ENCODE results near the gene SPAST.
"Not testable (repeated sequence)": the region's sequence is repeated elsewhere in the genome, so short reads cannot be mapped to it uniquely, and the experiment has no call there.

The SPAST gene

DNA sequence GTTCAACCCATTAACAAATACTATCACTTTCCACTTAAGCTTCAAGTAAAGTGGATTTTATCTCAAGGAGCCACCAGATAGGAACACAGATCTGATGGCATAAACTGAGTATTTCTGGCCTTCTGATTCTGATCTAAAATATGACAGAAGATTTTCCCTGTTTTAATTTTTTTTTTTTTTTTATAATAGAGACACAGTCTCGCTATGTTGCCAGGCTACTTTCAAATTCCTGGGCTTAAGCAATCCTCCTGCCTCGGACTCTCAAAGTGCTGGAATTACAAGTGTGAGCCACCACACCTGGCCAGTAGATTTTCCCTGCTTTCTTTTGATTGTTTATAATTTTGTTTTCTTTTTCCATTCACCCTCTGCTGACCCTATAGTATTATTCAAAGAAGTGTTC, 65.7 kb downstream of the SPAST start:
- H3K27ac ChIP-seq (ENCODE audit: low read depth, low read length), result no peak overlapping the region
- no peaks in the 10 kb centered on the region for H3K27me3 ChIP-seq (ENCODE audit: control insufficient read depth, insufficient read depth, low read length)
- H3K9ac ChIP-seq (ENCODE audit: low read depth, low read length), result no peak overlapping the region
- peaks cover 36% of the 10 kb centered on the region for H3K36me3 ChIP-seq (ENCODE audit: control insufficient read depth, insufficient read depth, low read length)
- H3K4me3 ChIP-seq (ENCODE audit: low read depth, low read length), result no peak overlapping the region
- H3K4me1 ChIP-seq (ENCODE audit: control insufficient read depth, insufficient read depth, low read length), result no peaks in the 10 kb centered on the region
- no peaks in the 10 kb centered on the region for H3K9me3 ChIP-seq (ENCODE audit: control insufficient read depth, insufficient read depth, low read length)

DNA sequence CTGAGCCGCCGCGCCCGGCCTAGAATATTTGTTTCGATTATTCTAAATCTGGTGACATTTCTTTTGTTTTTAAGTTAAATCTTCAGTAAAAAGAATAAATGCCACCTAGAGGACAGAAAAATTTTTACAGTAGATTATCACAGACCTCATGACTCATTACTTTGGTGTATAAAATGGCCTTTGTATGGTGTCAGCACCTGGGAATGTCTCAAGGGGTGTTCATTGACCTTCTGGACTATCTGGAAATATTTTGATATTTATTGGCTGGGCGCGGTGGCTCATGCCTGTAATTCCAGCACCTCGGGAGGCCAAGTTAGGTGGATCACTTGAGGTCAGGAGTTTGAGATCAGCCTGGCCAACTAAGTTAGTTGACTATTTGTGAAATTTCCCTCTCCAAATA, 72.1 kb downstream of the SPAST start:
- Histone ChIP-seq H3K27ac (ENCODE audit: low read depth, low read length) (no peak overlapping the region), H3K36me3 (ENCODE audit: control insufficient read depth, insufficient read depth, low read length) (peaks cover 32% of the 10 kb centered on the region), H3K27me3 (ENCODE audit: control insufficient read depth, insufficient read depth, low read length) (no peaks in the 10 kb centered on the region), H3K9ac (ENCODE audit: low read depth, low read length) (no peak overlapping the region), H3K4me1 (ENCODE audit: control insufficient read depth, insufficient read depth, low read length) (no peaks in the 10 kb centered on the region), H3K4me3 (ENCODE audit: low read depth, low read length) (no peak overlapping the region), H3K9me3 (ENCODE audit: control insufficient read depth, insufficient read depth, low read length) (no peaks in the 10 kb centered on the region)

DNA sequence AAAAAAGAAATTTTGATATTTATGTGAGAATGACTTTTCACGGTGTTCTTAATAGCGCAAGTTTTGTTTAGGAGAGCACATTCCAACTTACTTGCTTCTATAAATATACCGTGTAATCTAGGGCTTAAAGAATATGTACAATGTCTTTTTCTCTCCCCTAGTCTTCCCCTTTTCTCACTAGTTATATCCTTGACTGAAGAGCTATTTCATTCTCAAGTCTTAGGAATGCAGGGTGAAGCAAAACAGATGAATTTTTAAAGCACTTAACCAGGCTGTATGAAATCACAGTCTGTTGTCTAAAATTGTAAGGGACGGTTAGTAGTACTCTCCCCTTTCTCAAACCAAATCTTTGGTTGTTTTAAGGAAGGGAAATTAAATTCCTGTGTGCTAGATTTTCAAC, 72.7 kb downstream of the SPAST start:
- no peaks in the 10 kb centered on the region for H3K27me3 ChIP-seq (ENCODE audit: control insufficient read depth, insufficient read depth, low read length)
- no peaks in the 10 kb centered on the region for H3K9me3 ChIP-seq (ENCODE audit: control insufficient read depth, insufficient read depth, low read length)
- H3K9ac ChIP-seq (ENCODE audit: low read depth, low read length), result no peak overlapping the region
- H3K27ac ChIP-seq (ENCODE audit: low read depth, low read length), result no peak overlapping the region
- H3K4me3 ChIP-seq (ENCODE audit: low read depth, low read length), result no peak overlapping the region
- peaks cover 27% of the 10 kb centered on the region for H3K36me3 ChIP-seq (ENCODE audit: control insufficient read depth, insufficient read depth, low read length)
- no peaks in the 10 kb centered on the region for H3K4me1 ChIP-seq (ENCODE audit: control insufficient read depth, insufficient read depth, low read length)

- H3K4me1 ChIP-seq (ENCODE audit: control insufficient read depth, insufficient read depth, low read length); H3K9me3 ChIP-seq (ENCODE audit: control insufficient read depth, insufficient read depth, low read length); H3K9ac ChIP-seq (ENCODE audit: low read depth, low read length): not testable (repeated sequence)
These were observed 88.2 kb downstream of the SPAST start for GRCh38 chr2:32151544-32151943.

DNA sequence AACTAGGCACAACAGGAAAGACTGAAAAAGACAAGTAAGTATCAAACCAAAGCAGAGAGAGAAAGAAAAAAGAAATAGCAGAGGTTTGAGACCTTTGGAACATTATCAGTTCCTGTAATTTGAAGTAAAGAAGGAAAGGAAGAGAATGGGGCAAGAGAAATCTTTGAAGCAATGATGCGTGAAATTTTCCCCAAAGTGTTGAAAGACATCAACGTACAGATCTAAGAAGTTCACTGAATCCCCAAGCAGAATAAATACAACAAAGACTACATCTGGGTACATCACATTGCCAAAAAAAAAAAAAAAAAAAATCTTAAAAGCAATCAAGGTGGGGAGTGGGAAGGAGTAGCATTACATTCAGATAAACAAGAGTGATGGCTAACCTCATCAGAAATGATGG, 96.3 kb downstream of the SPAST start:
- Histone ChIP-seq H3K36me3 (ENCODE audit: control insufficient read depth, insufficient read depth, low read length) (peaks cover 9% of the 10 kb centered on the region), H3K9me3 (ENCODE audit: control insufficient read depth, insufficient read depth, low read length) (no peaks in the 10 kb centered on the region), H3K9ac (ENCODE audit: low read depth, low read length) (no peak overlapping the region), H3K4me3 (ENCODE audit: low read depth, low read length) (no peak overlapping the region), H3K4me1 (ENCODE audit: control insufficient read depth, insufficient read depth, low read length) (no peaks in the 10 kb centered on the region), H3K27me3 (ENCODE audit: control insufficient read depth, insufficient read depth, low read length) (no peaks in the 10 kb centered on the region), H3K27ac (ENCODE audit: low read depth, low read length) (no peak overlapping the region)

More at GRCh38 chr2:32151544-32151943, 88.2 kb downstream of the SPAST start:
- not testable (repeated sequence) for H3K4me3 ChIP-seq (ENCODE audit: low read depth, low read length); H3K27me3 ChIP-seq (ENCODE audit: control insufficient read depth, insufficient read depth, low read length); H3K27ac ChIP-seq (ENCODE audit: low read depth, low read length)
- peaks cover 25% of the 10 kb centered on the region for H3K36me3 ChIP-seq (ENCODE audit: control insufficient read depth, insufficient read depth, low read length)

DNA sequence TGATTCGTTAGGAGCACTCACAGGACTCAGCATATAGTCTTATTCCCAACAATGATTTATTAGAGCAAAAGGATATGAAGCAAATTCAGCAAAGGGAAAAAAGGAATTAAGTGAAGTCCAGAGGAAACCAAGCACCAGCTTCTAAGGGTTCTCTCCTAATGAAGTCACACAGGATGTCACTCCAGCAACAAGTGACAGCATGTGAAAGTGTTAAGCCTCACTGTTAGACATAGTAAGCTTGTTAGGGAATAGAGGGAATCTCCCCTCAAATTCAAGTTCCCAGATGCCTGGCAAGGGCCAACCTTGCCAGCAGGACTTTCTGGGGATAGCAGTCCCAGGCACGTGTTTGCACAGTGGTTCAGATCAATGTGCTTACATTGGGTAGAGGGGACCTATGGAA, 97.9 kb downstream of the SPAST start:
- H3K4me1 ChIP-seq (ENCODE audit: control insufficient read depth, insufficient read depth, low read length), result no peaks in the 10 kb centered on the region
- H3K9me3 ChIP-seq (ENCODE audit: control insufficient read depth, insufficient read depth, low read length), result no peaks in the 10 kb centered on the region
- no peak overlapping the region for H3K27ac ChIP-seq (ENCODE audit: low read depth, low read length)
- H3K9ac ChIP-seq (ENCODE audit: low read depth, low read length), result no peak overlapping the region
- H3K27me3 ChIP-seq (ENCODE audit: control insufficient read depth, insufficient read depth, low read length), result no peaks in the 10 kb centered on the region
- no peak overlapping the region for H3K4me3 ChIP-seq (ENCODE audit: low read depth, low read length)
- no peaks in the 10 kb centered on the region for H3K36me3 ChIP-seq (ENCODE audit: control insufficient read depth, insufficient read depth, low read length)

GRCh38 chr2:32164254-32164653, 100.9 kb downstream of the SPAST start:
- H3K27ac ChIP-seq (ENCODE audit: low read depth, low read length); H3K4me1 ChIP-seq (ENCODE audit: control insufficient read depth, insufficient read depth, low read length); H3K36me3 ChIP-seq (ENCODE audit: control insufficient read depth, insufficient read depth, low read length); H3K9me3 ChIP-seq (ENCODE audit: control insufficient read depth, insufficient read depth, low read length); H3K27me3 ChIP-seq (ENCODE audit: control insufficient read depth, insufficient read depth, low read length): not testable (repeated sequence)
- H3K4me3 ChIP-seq (ENCODE audit: low read depth, low read length), result peak overlapping the region; percentile 95
- H3K9ac ChIP-seq (ENCODE audit: low read depth, low read length), result peak overlapping the region; percentile 79; the same call in 1 of the 2 replicates

DNA sequence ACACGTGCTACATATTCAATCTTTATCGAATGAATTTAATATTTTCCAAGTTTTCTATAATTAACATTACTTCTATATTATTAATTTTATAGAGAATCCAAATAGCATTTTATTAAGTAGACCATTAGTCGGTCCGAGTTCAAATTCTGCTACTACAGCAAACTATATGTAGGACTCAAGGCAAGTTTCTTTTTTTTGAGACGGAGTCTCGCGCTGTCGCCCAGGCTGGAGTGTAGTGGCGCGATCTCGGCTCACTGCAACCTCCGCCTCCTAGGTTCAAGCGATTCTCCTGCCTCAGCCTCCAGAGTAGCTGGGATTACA, 101.6 kb downstream of the SPAST start:
- not testable (repeated sequence) for H3K27me3 ChIP-seq (ENCODE audit: control insufficient read depth, insufficient read depth, low read length); H3K9me3 ChIP-seq (ENCODE audit: control insufficient read depth, insufficient read depth, low read length); H3K4me1 ChIP-seq (ENCODE audit: control insufficient read depth, insufficient read depth, low read length); H3K36me3 ChIP-seq (ENCODE audit: control insufficient read depth, insufficient read depth, low read length)
- Histone ChIP-seq H3K9ac (ENCODE audit: low read depth, low read length) (peak overlapping the region; percentile 79), H3K27ac (ENCODE audit: low read depth, low read length) (peak overlapping the region; percentile 90), H3K4me3 (ENCODE audit: low read depth, low read length) (peak overlapping the region; percentile 95)

GRCh38 chr2:32166115-32166574, 102.8 kb downstream of the SPAST start:
- Histone ChIP-seq H3K9me3 (ENCODE audit: control insufficient read depth, insufficient read depth, low read length) (no peaks in the 10 kb centered on the region), H3K4me3 (ENCODE audit: low read depth, low read length) (peak overlapping the region; percentile 95), H3K4me1 (ENCODE audit: control insufficient read depth, insufficient read depth, low read length) (no peaks in the 10 kb centered on the region), H3K27ac (ENCODE audit: low read depth, low read length) (peak overlapping the region; percentile 90), H3K9ac (ENCODE audit: low read depth, low read length) (peak overlapping the region; percentile 82), H3K27me3 (ENCODE audit: control insufficient read depth, insufficient read depth, low read length) (no peaks in the 10 kb centered on the region), H3K36me3 (ENCODE audit: control insufficient read depth, insufficient read depth, low read length) (peaks cover 4% of the 10 kb centered on the region)

GRCh38 chr2:32168513-32168912, 105.2 kb downstream of the SPAST start:
- Histone ChIP-seq H3K27ac (ENCODE audit: low read depth, low read length) (no peak overlapping the region), H3K27me3 (ENCODE audit: control insufficient read depth, insufficient read depth, low read length) (no peaks in the 10 kb centered on the region), H3K4me1 (ENCODE audit: control insufficient read depth, insufficient read depth, low read length) (no peaks in the 10 kb centered on the region), H3K9me3 (ENCODE audit: control insufficient read depth, insufficient read depth, low read length) (no peaks in the 10 kb centered on the region), H3K36me3 (ENCODE audit: control insufficient read depth, insufficient read depth, low read length) (peaks cover 16% of the 10 kb centered on the region), H3K9ac (ENCODE audit: low read depth, low read length) (no peak overlapping the region), H3K4me3 (ENCODE audit: low read depth, low read length) (no peak overlapping the region)

DNA sequence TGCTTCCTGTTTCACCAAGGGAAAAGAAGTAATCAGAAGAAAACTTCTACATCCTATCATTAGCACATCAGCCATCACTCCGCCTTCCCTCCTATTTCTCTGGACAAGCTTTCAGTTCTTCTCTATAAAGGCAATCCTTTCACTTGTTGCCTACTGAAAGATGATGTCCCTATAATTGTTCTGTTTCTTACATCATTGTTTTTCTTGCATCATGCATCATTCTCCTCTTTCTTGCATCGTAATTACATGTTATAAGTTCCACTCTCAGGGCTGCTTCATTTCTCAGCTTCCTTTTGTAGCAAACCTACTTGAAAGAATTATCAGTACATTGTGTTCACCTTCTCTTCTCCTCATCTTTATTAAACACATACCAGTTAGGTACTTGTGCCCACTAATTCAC, 109.5 kb downstream of the SPAST start:
- Histone ChIP-seq H3K36me3 (ENCODE audit: control insufficient read depth, insufficient read depth, low read length) (peaks cover 48% of the 10 kb centered on the region), H3K9me3 (ENCODE audit: control insufficient read depth, insufficient read depth, low read length) (no peaks in the 10 kb centered on the region), H3K27ac (ENCODE audit: low read depth, low read length) (no peak overlapping the region), H3K9ac (ENCODE audit: low read depth, low read length) (no peak overlapping the region), H3K4me1 (ENCODE audit: control insufficient read depth, insufficient read depth, low read length) (no peaks in the 10 kb centered on the region), H3K27me3 (ENCODE audit: control insufficient read depth, insufficient read depth, low read length) (no peaks in the 10 kb centered on the region), H3K4me3 (ENCODE audit: low read depth, low read length) (no peak overlapping the region)

- H3K9me3 ChIP-seq (ENCODE audit: control insufficient read depth, insufficient read depth, low read length), result no peaks in the 10 kb centered on the region
- peaks cover 54% of the 10 kb centered on the region for H3K36me3 ChIP-seq (ENCODE audit: control insufficient read depth, insufficient read depth, low read length)
- no peak overlapping the region for H3K9ac ChIP-seq (ENCODE audit: low read depth, low read length)
These were observed 119.3 kb downstream of the SPAST start for GRCh38 chr2:32182667-32183066.

More at GRCh38 chr2:32182667-32183066, 119.3 kb downstream of the SPAST start:
- H3K4me3 ChIP-seq (ENCODE audit: low read depth, low read length), result no peak overlapping the region
- H3K27me3 ChIP-seq (ENCODE audit: control insufficient read depth, insufficient read depth, low read length), result no peaks in the 10 kb centered on the region
- no peaks in the 10 kb centered on the region for H3K4me1 ChIP-seq (ENCODE audit: control insufficient read depth, insufficient read depth, low read length)
- H3K27ac ChIP-seq (ENCODE audit: low read depth, low read length), result no peak overlapping the region

Measured in HUES48 (cell line).